Measurements from ENCODE around the gene AXL. TPM values are rescaled to one million over a fixed set of nuclear protein-coding genes. Genes with fewer than 3 reads are reported as not detected.

Gene AXL
- total and polyA plus RNA-seq, 9 of the 15 experiments (the other 6 are each of a cell fraction or from before 2014, with no cell fraction given), result 0.80 to 6.6 (median 1.6) TPM

- BruUV-seq (replicated peaks), result no TSS peak
- ATAC-seq, result no peak
- CTCF ChIA-PET (ENCODE audit: low intra/inter-chr PET ratio), result no interaction called here
- Histone ChIP-seq H3K9me3 (replicated peaks; ENCODE audit: control insufficient read depth, insufficient read depth, low read depth, low read length) (no peaks in the 10 kb centered on the region), H4K20me1 (replicated peaks; ENCODE audit: control insufficient read depth, insufficient read depth, low read length) (no peaks in the 10 kb centered on the region), H3K4me2 (ENCODE audit: insufficient read depth, low read length) (no peak overlapping the region), H3K9me1 (ENCODE audit: control insufficient read depth, insufficient read depth, low read length) (no peaks in the 10 kb centered on the region), H2AFZ (ENCODE audit: low read depth, low read length) (no peak overlapping the region), H3K27ac (ENCODE audit: extremely low read depth, low read depth, low read length) (no peak overlapping the region), H3K36me3 (ENCODE audit: control insufficient read depth, insufficient read depth, low read length) (peaks cover 96% of the 10 kb centered on the region), H3K9ac (ENCODE audit: insufficient read depth in 1 of 2, low read depth in 2 of 2, low read length in 2 of 2) (no peak overlapping the region), H3K79me2 (ENCODE audit: control insufficient read depth, insufficient read depth, low read length) (no peaks in the 10 kb centered on the region), H3K27me3 (ENCODE audit: control insufficient read depth in 2 of 2, insufficient read depth in 2 of 2, low read length in 2 of 2) (no peaks in the 10 kb centered on the region), H3K4me3 (no peak overlapping the region), H3K4me1 (replicated peaks in 1 of 2; ENCODE audit: control insufficient read depth in 2 of 2, insufficient read depth in 2 of 2, low read length in 2 of 2) (no peaks in the 10 kb centered on the region)
- POLR2A ChIA-PET, result interaction anchor here (3.3 kb wide), 1 partner anchor 14 kb away, joined by 11 read pairs; the partner anchor contains the start of gene HNRNPUL1
- 92% methylated on average over 2 of the region's 2 CpGs for WGBS (ENCODE audit: insufficient coverage, low coverage, missing lambda C conversion rate)
- no peak for DNase-seq (ENCODE audit: extremely low read depth in 1 of 4, low spot score in 3 of 4)
- FAIRE-seq, result no peak
- TF ChIP-seq MEF2A (IDR thresholded peaks at IDR 0.05; ENCODE audit: control insufficient read depth, low read depth, low read length) (no peak), ATF3 (IDR thresholded peaks at IDR 0.05) (0 out of 2 replicates have a peak, but pooled peaks have one; percentile 2), ATF3 (CRISPR knock-in tag; conservative IDR thresholded peaks at IDR 0.05) (no peak), RBM25 (IDR thresholded peaks at IDR 0.05; ENCODE audit: low read depth, low read length, severe bottlenecking) (peak; percentile 58), ZNF121 (CRISPR knock-in tag; conservative IDR thresholded peaks at IDR 0.05) (peak; percentile 92)
- TF ChIP-seq, protein P1, sequence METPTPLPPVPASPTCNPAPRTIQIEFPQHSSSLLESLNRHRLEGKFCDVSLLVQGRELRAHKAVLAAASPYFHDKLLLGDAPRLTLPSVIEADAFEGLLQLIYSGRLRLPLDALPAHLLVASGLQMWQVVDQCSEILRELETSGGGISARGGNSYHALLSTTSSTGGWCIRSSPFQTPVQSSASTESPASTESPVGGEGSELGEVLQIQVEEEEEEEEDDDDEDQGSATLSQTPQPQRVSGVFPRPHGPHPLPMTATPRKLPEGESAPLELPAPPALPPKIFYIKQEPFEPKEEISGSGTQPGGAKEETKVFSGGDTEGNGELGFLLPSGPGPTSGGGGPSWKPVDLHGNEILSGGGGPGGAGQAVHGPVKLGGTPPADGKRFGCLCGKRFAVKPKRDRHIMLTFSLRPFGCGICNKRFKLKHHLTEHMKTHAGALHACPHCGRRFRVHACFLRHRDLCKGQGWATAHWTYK (CRISPR knock-in tag; IDR thresholded peaks at IDR 0.05), result no peak
- in situ Hi-C loops (cut with MboI), result no loop called here
- intact Hi-C loops (cut with micrococcal nuclease), result no loop called here
Observed at GRCh38 chr19:41278478-41278877, 59.5 kb downstream of the AXL start.
